ENCODE measurements around the gene MYH13. TPM values are rescaled to one million over a fixed set of nuclear protein-coding genes. Genes with fewer than 3 reads are reported as not detected.

MYH13 gene
- total RNA-seq, 3 donors from 2014 or later (not counting 1 experiment from before 2014, with no cell fraction given), result not detected

DNA sequence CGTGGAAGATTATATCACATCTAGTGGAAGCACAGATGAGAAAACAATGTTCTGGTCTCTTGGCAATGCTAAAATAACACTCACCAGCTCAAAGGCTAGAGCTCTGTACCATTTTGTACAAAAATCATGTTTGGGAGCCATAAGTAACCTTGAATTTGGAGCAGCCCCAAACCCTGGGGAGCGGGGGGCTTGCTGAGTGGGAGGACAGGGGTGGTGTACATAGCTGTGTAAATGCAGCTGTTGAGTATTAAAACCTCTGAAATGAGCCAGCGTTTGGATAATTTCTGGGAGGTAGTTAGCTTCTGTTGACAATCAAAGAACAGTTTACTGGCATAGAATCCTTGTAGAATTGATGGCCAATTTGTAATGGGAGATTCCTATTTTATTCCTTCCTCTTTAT, 44.6 kb upstream of the MYH13 start:
- Mint-ChIP-seq H3K27me3 (ENCODE audit: low read depth in 2 of 2) (peaks cover 21 to 56% of the 10 kb centered on the region in 2 donors), H3K9me3 (no peaks in the 10 kb centered on the region), H3K4me1 (no peaks in the 10 kb centered on the region), H3K4me3 (no peak overlapping the region), H3K36me3 (no peaks in the 10 kb centered on the region), H3K27ac (no peak overlapping the region)
- DNase-seq (no peak), ATAC-seq (no peak)
- Histone ChIP-seq H3K36me3 (ENCODE audit: control insufficient read depth, insufficient read depth, low read length) (no peaks in the 10 kb centered on the region), H3K4me3 (ENCODE audit: low read length) (no peak overlapping the region), H3K9me3 (ENCODE audit: control insufficient read depth, insufficient read depth, low read length) (no peaks in the 10 kb centered on the region), H3K27ac (ENCODE audit: low read length) (no peak overlapping the region), H3K4me1 (ENCODE audit: control insufficient read depth, insufficient read depth, low read length) (no peaks in the 10 kb centered on the region), H3K27me3 (ENCODE audit: control insufficient read depth, insufficient read depth, low read length) (peaks cover 6% of the 10 kb centered on the region)
- 90% methylated on average over 3 of the region's 3 CpGs for WGBS (ENCODE audit: insufficient coverage)
- TF ChIP-seq, protein P1, sequence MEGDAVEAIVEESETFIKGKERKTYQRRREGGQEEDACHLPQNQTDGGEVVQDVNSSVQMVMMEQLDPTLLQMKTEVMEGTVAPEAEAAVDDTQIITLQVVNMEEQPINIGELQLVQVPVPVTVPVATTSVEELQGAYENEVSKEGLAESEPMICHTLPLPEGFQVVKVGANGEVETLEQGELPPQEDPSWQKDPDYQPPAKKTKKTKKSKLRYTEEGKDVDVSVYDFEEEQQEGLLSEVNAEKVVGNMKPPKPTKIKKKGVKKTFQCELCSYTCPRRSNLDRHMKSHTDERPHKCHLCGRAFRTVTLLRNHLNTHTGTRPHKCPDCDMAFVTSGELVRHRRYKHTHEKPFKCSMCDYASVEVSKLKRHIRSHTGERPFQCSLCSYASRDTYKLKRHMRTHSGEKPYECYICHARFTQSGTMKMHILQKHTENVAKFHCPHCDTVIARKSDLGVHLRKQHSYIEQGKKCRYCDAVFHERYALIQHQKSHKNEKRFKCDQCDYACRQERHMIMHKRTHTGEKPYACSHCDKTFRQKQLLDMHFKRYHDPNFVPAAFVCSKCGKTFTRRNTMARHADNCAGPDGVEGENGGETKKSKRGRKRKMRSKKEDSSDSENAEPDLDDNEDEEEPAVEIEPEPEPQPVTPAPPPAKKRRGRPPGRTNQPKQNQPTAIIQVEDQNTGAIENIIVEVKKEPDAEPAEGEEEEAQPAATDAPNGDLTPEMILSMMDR (IDR thresholded peaks at IDR 0.05), result no peak
- intact Hi-C loops (cut with micrococcal nuclease), result no loop called here

DNA sequence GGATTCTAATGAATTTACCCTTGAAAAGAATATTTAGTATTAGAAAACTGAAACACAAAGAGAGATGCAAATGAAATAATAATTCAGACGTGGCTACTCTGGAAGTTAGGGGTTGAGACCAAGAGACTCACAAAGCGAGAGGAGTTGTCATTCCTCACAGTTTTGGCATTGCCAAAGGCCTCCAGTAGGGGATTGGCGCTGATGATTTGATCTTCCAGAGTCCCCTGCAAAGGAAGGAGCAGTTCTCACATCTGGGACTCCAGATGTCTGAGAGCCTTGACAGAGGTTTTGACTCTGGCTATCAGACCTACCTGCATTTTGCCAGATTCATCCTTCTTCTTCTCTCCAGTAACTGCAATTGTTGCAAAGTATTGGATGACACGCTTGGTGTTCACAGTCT, 42.4 kb upstream of the MYH13 start:
- WGBS (ENCODE audit: insufficient coverage), result 82% methylated on average over 4 of the region's 4 CpGs
- Histone ChIP-seq H3K4me3 (ENCODE audit: low read length) (no peak overlapping the region), H3K9me3 (ENCODE audit: control insufficient read depth, insufficient read depth, low read length) (no peaks in the 10 kb centered on the region), H3K27me3 (ENCODE audit: control insufficient read depth, insufficient read depth, low read length) (peaks cover 6% of the 10 kb centered on the region), H3K27ac (ENCODE audit: low read length) (no peak overlapping the region), H3K36me3 (ENCODE audit: control insufficient read depth, insufficient read depth, low read length) (no peaks in the 10 kb centered on the region), H3K4me1 (ENCODE audit: control insufficient read depth, insufficient read depth, low read length) (no peaks in the 10 kb centered on the region)
- Mint-ChIP-seq H3K4me1 (no peaks in the 10 kb centered on the region), H3K27ac (no peak overlapping the region), H3K27me3 (ENCODE audit: low read depth in 2 of 2) (peaks cover 20 to 55% of the 10 kb centered on the region in 2 donors), H3K4me3 (no peak overlapping the region), H3K9me3 (no peaks in the 10 kb centered on the region), H3K36me3 (no peaks in the 10 kb centered on the region)
- TF ChIP-seq, protein P1 (IDR thresholded peaks at IDR 0.05), result no peak
- ATAC-seq (no peak), DNase-seq (no peak)
- intact Hi-C loops (cut with micrococcal nuclease), result no loop called here

DNA sequence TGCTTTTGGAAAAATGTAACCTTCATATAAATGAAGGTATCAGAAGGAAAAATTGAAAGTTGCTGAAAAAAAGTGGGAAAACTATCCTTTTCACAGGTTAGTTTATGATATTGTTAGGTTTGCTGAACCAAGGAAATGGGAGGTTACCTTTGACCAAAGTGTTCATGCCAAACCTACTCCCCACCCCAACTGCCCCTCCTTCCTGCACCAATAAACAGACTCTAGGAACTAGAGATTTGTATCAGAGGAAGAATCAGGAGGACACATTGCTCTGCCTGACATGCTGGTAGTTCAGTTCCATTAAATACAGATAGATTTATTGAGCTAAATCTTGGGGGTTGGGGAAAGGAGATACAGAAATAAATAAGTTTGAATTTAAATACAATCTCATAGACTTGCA, 30.8 kb upstream of the MYH13 start:
- ATAC-seq (no peak), DNase-seq (no peak)
- no peaks in the 10 kb centered on the region for H3K36me3 Mint-ChIP-seq
- Histone ChIP-seq H3K9me3 (ENCODE audit: control insufficient read depth, insufficient read depth, low read length) (no peaks in the 10 kb centered on the region), H3K36me3 (ENCODE audit: control insufficient read depth, insufficient read depth, low read length) (no peaks in the 10 kb centered on the region), H3K27ac (ENCODE audit: low read length) (no peak overlapping the region), H3K4me3 (ENCODE audit: low read length) (no peak overlapping the region), H3K4me1 (ENCODE audit: control insufficient read depth, insufficient read depth, low read length) (no peaks in the 10 kb centered on the region), H3K27me3 (ENCODE audit: control insufficient read depth, insufficient read depth, low read length) (peaks cover 2% of the 10 kb centered on the region)
- H3K4me1 Mint-ChIP-seq, result no peaks in the 10 kb centered on the region
- H3K4me3 Mint-ChIP-seq, result no peak overlapping the region
- intact Hi-C loops (cut with micrococcal nuclease), result no loop called here
- peaks cover 19 to 25% of the 10 kb centered on the region in 2 donors for H3K27me3 Mint-ChIP-seq (ENCODE audit: low read depth in 2 of 2)
- TF ChIP-seq, protein P1 (IDR thresholded peaks at IDR 0.05), result no peak
- no peaks in the 10 kb centered on the region for H3K9me3 Mint-ChIP-seq
- no peak overlapping the region for H3K27ac Mint-ChIP-seq

- Histone ChIP-seq H3K4me3 (ENCODE audit: low read length) (no peak overlapping the region), H3K27ac (ENCODE audit: low read length) (no peak overlapping the region), H3K36me3 (ENCODE audit: control insufficient read depth, insufficient read depth, low read length) (no peaks in the 10 kb centered on the region), H3K9me3 (ENCODE audit: control insufficient read depth, insufficient read depth, low read length) (no peaks in the 10 kb centered on the region), H3K27me3 (ENCODE audit: control insufficient read depth, insufficient read depth, low read length) (no peaks in the 10 kb centered on the region), H3K4me1 (ENCODE audit: control insufficient read depth, insufficient read depth, low read length) (no peaks in the 10 kb centered on the region)
- ATAC-seq (no peak), DNase-seq (no peak)
- Mint-ChIP-seq H3K27me3 (ENCODE audit: low read depth in 2 of 2) (peaks cover 30 to 45% of the 10 kb centered on the region in 2 donors), H3K27ac (no peak overlapping the region), H3K4me3 (no peak overlapping the region), H3K36me3 (no peaks in the 10 kb centered on the region), H3K4me1 (no peaks in the 10 kb centered on the region), H3K9me3 (no peaks in the 10 kb centered on the region)
- 83% methylated on average over 9 of the region's 9 CpGs for WGBS (ENCODE audit: insufficient coverage)
- TF ChIP-seq, protein P1 (IDR thresholded peaks at IDR 0.05), result no peak
- intact Hi-C loops (cut with micrococcal nuclease), result no loop called here
These were observed 25.5 kb upstream of the MYH13 start for GRCh38 chr17:10398352-10398751.

Data from natural killer cell (primary cell).